ENCODE measurements around the gene SP140. TPM values are rescaled to one million over a fixed set of nuclear protein-coding genes. Genes with fewer than 3 reads are reported as not detected.
"Not testable (repeated sequence)": the region's sequence is repeated elsewhere in the genome, so short reads cannot be mapped to it uniquely, and the experiment has no call there.

SP140 gene
- total and polyA plus RNA-seq, 2 experiments from 2014 or later = 0.40 to 0.53 TPM

DNA sequence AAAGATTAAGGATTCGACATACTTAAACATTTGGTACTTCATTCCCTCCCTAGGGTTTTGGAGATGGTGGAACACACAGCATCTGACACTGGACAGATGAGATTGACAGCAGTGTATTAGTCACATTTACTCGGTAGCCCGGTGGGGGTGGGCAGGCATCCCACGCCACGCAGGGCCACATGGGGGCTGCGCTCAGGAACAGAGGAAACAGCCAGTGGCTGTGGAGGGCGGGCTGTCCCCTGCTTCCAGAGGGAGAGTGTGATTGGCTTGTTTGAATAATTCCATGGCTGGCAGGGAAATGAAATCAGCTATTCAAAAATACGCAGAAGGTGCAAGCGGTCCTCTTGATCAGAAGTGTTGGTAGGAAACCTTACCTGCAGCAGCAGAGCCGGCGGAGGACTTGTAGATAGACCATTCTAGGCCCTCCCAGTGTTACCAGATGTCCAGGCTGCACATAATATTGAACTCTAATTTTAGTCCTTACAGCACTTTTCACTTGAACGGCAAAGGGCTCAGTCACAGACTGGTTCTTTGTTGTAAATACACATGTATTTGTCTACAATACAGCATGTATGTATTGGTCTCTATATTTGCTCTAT lies 83.0 kb downstream of the SP140 start:
- H3K4me2 ChIP-seq = no peak overlapping the region
- H4K20me1 ChIP-seq (ENCODE audit: insufficient read depth, poor library complexity, severe bottlenecking) = no peaks in the 10 kb centered on the region
- TF ChIP-seq EZH2phosphoT487 (IDR thresholded peaks at IDR 0.05; ENCODE audit: low read depth, severe bottlenecking, unreplicated experiment) (no peak), EZH2 (IDR thresholded peaks at IDR 0.05; ENCODE audit: borderline replicate concordance) (no peak)
- TF ChIP-seq, protein P1, sequence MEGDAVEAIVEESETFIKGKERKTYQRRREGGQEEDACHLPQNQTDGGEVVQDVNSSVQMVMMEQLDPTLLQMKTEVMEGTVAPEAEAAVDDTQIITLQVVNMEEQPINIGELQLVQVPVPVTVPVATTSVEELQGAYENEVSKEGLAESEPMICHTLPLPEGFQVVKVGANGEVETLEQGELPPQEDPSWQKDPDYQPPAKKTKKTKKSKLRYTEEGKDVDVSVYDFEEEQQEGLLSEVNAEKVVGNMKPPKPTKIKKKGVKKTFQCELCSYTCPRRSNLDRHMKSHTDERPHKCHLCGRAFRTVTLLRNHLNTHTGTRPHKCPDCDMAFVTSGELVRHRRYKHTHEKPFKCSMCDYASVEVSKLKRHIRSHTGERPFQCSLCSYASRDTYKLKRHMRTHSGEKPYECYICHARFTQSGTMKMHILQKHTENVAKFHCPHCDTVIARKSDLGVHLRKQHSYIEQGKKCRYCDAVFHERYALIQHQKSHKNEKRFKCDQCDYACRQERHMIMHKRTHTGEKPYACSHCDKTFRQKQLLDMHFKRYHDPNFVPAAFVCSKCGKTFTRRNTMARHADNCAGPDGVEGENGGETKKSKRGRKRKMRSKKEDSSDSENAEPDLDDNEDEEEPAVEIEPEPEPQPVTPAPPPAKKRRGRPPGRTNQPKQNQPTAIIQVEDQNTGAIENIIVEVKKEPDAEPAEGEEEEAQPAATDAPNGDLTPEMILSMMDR (IDR thresholded peaks at IDR 0.05; ENCODE audit: poor library complexity) = no peak
- H3K79me2 ChIP-seq = no peaks in the 10 kb centered on the region
- H3K9me2 ChIP-seq (replicated peaks; ENCODE audit: insufficient read depth) = no peaks in the 10 kb centered on the region
- H2AFZ ChIP-seq = no peak overlapping the region
- H3K27me3 ChIP-seq = no peaks in the 10 kb centered on the region
- WGBS (ENCODE audit: low lambda C conversion rate, missing lambda C conversion rate) = 89% methylated on average over 12 of the region's 12 CpGs
- no peaks in the 10 kb centered on the region for H3K36me3 ChIP-seq (replicated peaks; ENCODE audit: insufficient read depth, low read depth)
- no peaks in the 10 kb centered on the region for H3K4me1 ChIP-seq (ENCODE audit: insufficient read depth)
- no peak overlapping the region for H3K4me3 ChIP-seq
- H3K27ac ChIP-seq = no peak overlapping the region
- DNase-seq (ENCODE audit: low spot score) = no peak
- H3K9me3 ChIP-seq (ENCODE audit: low read depth) = no peaks in the 10 kb centered on the region

DNA sequence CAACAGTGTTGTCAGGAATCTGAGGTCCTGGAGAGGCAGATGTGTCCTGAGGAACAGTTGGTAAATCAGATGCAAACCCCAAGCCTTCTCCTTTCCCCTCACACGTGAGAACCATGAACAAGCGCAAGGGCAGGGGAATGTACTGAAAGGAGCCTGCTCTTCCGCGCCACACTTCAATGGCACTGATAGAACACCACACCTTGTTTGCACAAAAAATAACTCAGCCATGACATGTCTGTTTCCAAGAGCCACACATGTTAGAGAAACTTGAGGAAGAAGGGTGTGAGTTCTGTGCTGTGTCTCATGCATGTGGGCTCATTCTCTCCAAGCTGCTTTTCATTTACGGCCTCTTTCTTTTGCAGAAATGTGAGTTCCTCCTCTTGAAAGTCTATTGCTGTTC lies 85.3 kb downstream of the SP140 start:
- not testable (repeated sequence) for H3K79me2 ChIP-seq; H3K9me2 ChIP-seq (replicated peaks; ENCODE audit: insufficient read depth); H3K27ac ChIP-seq; H2AFZ ChIP-seq; DNase-seq (ENCODE audit: low spot score); H3K4me2 ChIP-seq; H3K36me3 ChIP-seq (replicated peaks; ENCODE audit: insufficient read depth, low read depth); H3K9me3 ChIP-seq (ENCODE audit: low read depth); H3K4me1 ChIP-seq (ENCODE audit: insufficient read depth); H3K27me3 ChIP-seq; H3K4me3 ChIP-seq; H4K20me1 ChIP-seq (ENCODE audit: insufficient read depth, poor library complexity, severe bottlenecking)
- WGBS (ENCODE audit: low lambda C conversion rate, missing lambda C conversion rate) = 82% methylated on average over 1 of the region's 5 CpGs

DNA sequence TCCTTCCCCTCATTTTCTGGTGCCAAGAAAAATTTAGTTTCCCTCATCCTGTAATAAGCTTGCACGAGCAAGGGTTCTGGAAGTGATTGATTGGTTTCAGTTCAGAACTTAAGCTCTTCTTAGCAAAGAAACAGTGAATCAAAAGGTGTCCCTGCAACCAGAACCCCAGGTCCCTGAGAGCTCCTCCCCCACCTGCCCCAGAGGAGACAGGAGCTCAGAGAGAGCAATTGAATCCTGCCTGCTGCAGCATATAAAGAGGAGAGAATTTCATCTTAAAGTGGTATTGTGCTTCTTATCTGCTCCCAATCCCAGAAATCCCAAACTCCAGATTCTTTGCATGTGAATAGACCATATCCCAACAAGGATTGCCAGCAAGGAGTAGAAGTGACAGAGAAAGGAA lies 86.1 kb downstream of the SP140 start:
- not testable (repeated sequence) for H3K27ac ChIP-seq; H3K4me3 ChIP-seq; H3K27me3 ChIP-seq; H4K20me1 ChIP-seq (ENCODE audit: insufficient read depth, poor library complexity, severe bottlenecking); H3K36me3 ChIP-seq (replicated peaks; ENCODE audit: insufficient read depth, low read depth); DNase-seq (ENCODE audit: low spot score); H3K4me2 ChIP-seq; H3K9me2 ChIP-seq (replicated peaks; ENCODE audit: insufficient read depth); H2AFZ ChIP-seq; H3K79me2 ChIP-seq; H3K9me3 ChIP-seq (ENCODE audit: low read depth); H3K4me1 ChIP-seq (ENCODE audit: insufficient read depth)
- 74% methylated on average over 1 of the region's 1 CpG for WGBS (ENCODE audit: low lambda C conversion rate, missing lambda C conversion rate)

DNA sequence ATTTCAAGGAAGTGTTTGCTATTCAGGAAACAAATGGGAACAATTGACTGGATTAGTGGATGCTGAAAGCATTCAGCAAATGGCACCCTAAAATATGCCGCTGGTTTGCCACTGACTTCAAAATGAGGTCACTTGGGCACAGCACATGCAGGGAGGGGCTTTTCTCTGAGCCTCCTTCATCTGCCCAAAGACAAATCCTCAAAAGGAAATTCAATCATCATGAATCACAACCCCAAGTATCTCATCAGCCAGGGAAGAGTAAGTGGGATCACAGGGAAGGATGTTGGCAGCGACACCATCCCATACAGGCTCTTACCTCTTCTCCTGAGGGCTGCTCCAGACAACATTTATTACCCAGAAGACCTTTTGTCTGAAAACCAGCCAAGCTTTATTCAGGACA lies 87.1 kb downstream of the SP140 start:
- Histone ChIP-seq H3K9me2 (replicated peaks; ENCODE audit: insufficient read depth) (no peaks in the 10 kb centered on the region), H3K9me3 (ENCODE audit: low read depth) (no peaks in the 10 kb centered on the region), H3K4me3 (no peak overlapping the region), H3K4me1 (ENCODE audit: insufficient read depth) (no peaks in the 10 kb centered on the region), H3K27ac (no peak overlapping the region), H3K27me3 (no peaks in the 10 kb centered on the region), H3K79me2 (no peaks in the 10 kb centered on the region), H2AFZ (no peak overlapping the region), H3K4me2 (no peak overlapping the region), H4K20me1 (ENCODE audit: insufficient read depth, poor library complexity, severe bottlenecking) (no peaks in the 10 kb centered on the region), H3K36me3 (replicated peaks; ENCODE audit: insufficient read depth, low read depth) (no peaks in the 10 kb centered on the region)
- TF ChIP-seq, protein P1 (IDR thresholded peaks at IDR 0.05; ENCODE audit: poor library complexity) = no peak
- TF ChIP-seq EZH2phosphoT487 (IDR thresholded peaks at IDR 0.05; ENCODE audit: low read depth, severe bottlenecking, unreplicated experiment) (no peak), EZH2 (IDR thresholded peaks at IDR 0.05; ENCODE audit: borderline replicate concordance) (no peak)
- 94% methylated on average over 2 of the region's 2 CpGs for WGBS (ENCODE audit: low lambda C conversion rate, missing lambda C conversion rate)
- no peak for DNase-seq (ENCODE audit: low spot score)

Data from hepatocyte (in vitro differentiated cells).